ENCODE measurements around the gene SLX4IP. TPM values are rescaled to one million over a fixed set of nuclear protein-coding genes. Genes with fewer than 3 reads are reported as not detected.
A peak's percentile ranks its signal among the peaks of the same experiment; 100 is the strongest.

SLX4IP gene
- total and polyA plus RNA-seq, 2 of the 13 experiments (the other 11 are each of a cell fraction or from before 2014, with no cell fraction given) = 3.6 to 7.3 TPM

- TF ChIP-seq TAF15 (IDR thresholded peaks at IDR 0.05; ENCODE audit: low read depth, low read length, poor library complexity, severe bottlenecking) (no peak), NFIB (CRISPR knock-in tag; IDR thresholded peaks at IDR 0.05; ENCODE audit: borderline replicate concordance) (no peak), ZNF383 (CRISPR knock-in tag; IDR thresholded peaks at IDR 0.05; ENCODE audit: borderline replicate concordance) (0 out of 2 replicates have a peak, but pooled peaks have one; percentile 13), ZMAT5 (CRISPR knock-in tag; IDR thresholded peaks at IDR 0.05; ENCODE audit: borderline replicate concordance, low read depth) (no peak), MXD4 (CRISPR knock-in tag; IDR thresholded peaks at IDR 0.05) (no peak; the same call in 1 of the 2 replicates), ZHX2 (IDR thresholded peaks at IDR 0.05; ENCODE audit: low read depth) (no peak), ZHX2 (CRISPR knock-in tag; IDR thresholded peaks at IDR 0.05; ENCODE audit: borderline replicate concordance) (peak; percentile 20; the same call in 1 of the 2 replicates), ZNF766 (CRISPR knock-in tag; IDR thresholded peaks at IDR 0.05; ENCODE audit: borderline replicate concordance) (no peak; the same call in 1 of the 2 replicates), TCF12 (IDR thresholded peaks at IDR 0.05) (no peak), TCF12 (CRISPR knock-in tag; IDR thresholded peaks at IDR 0.05) (no peak), ZC3H4 (CRISPR knock-in tag; IDR thresholded peaks at IDR 0.05; ENCODE audit: borderline replicate concordance) (no peak), ISX (CRISPR knock-in tag; conservative IDR thresholded peaks at IDR 0.05) (no peak; the same call in 1 of the 2 replicates), ESRRA (CRISPR knock-in tag; IDR thresholded peaks at IDR 0.05; ENCODE audit: low read depth) (no peak), ZKSCAN1 (IDR thresholded peaks at IDR 0.05; ENCODE audit: low read length) (0 out of 2 replicates have a peak, but pooled peaks have one; percentile 31), ZNF660 (CRISPR knock-in tag; IDR thresholded peaks at IDR 0.05; ENCODE audit: borderline replicate concordance, low read depth) (no peak; the same call in 1 of the 2 replicates)
- TF ChIP-seq, protein P1, sequence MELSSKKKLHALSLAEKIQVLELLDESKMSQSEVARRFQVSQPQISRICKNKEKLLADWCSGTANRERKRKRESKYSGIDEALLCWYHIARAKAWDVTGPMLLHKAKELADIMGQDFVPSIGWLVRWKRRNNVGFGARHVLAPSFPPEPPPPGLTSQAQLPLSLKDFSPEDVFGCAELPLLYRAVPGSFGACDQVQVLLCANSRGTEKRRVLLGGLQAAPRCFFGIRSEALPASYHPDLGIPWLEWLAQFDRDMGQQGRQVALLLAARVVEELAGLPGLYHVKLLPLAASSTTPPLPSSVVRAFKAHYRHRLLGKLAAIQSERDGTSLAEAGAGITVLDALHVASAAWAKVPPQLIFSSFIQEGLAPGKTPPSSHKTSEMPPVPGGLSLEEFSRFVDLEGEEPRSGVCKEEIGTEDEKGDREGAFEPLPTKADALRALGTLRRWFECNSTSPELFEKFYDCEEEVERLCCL (CRISPR knock-in tag; IDR thresholded peaks at IDR 0.05; ENCODE audit: borderline replicate concordance) = no peak
- TF ChIP-seq, protein P2, sequence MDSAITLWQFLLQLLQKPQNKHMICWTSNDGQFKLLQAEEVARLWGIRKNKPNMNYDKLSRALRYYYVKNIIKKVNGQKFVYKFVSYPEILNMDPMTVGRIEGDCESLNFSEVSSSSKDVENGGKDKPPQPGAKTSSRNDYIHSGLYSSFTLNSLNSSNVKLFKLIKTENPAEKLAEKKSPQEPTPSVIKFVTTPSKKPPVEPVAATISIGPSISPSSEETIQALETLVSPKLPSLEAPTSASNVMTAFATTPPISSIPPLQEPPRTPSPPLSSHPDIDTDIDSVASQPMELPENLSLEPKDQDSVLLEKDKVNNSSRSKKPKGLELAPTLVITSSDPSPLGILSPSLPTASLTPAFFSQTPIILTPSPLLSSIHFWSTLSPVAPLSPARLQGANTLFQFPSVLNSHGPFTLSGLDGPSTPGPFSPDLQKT (CRISPR knock-in tag; IDR thresholded peaks at IDR 0.05; ENCODE audit: borderline replicate concordance) = no peak
- TF ChIP-seq, protein P3, sequence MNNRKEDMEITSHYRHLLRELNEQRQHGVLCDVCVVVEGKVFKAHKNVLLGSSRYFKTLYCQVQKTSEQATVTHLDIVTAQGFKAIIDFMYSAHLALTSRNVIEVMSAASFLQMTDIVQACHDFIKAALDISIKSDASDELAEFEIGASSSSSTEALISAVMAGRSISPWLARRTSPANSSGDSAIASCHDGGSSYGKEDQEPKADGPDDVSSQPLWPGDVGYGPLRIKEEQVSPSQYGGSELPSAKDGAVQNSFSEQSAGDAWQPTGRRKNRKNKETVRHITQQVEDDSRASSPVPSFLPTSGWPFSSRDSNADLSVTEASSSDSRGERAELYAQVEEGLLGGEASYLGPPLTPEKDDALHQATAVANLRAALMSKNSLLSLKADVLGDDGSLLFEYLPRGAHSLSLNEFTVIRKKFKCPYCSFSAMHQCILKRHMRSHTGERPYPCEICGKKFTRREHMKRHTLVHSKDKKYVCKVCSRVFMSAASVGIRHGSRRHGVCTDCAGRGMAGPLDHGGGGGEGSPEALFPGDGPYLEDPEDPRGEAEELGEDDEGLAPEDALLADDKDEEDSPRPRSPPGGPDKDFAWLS (CRISPR knock-in tag; IDR thresholded peaks at IDR 0.05; ENCODE audit: borderline replicate concordance) = no peak
These were observed 239.8 kb downstream of the SLX4IP start (continued) for GRCh38 chr20:10674684-10675449.
